GM10847 (cell line): ENCODE results near the gene ADORA1.

Experiments
- POLR2A ChIP-seq: IDR thresholded peaks from 2 replicates; pipeline ENCODE4 v1.6.1; 2011; ENCODE audit not compliant: insufficient read length; ENCODE audit errors: extremely low read depth

Gene ADORA1

GRCh38 chr1:203151362-203152157 is 24.0 kb downstream of the ADORA1 start:
- TF ChIP-seq POLR2A: no peak

- TF ChIP-seq POLR2A: no peak
These were observed 24.9 kb downstream of the ADORA1 start for GRCh38 chr1:203152158-203153034.

DNA sequence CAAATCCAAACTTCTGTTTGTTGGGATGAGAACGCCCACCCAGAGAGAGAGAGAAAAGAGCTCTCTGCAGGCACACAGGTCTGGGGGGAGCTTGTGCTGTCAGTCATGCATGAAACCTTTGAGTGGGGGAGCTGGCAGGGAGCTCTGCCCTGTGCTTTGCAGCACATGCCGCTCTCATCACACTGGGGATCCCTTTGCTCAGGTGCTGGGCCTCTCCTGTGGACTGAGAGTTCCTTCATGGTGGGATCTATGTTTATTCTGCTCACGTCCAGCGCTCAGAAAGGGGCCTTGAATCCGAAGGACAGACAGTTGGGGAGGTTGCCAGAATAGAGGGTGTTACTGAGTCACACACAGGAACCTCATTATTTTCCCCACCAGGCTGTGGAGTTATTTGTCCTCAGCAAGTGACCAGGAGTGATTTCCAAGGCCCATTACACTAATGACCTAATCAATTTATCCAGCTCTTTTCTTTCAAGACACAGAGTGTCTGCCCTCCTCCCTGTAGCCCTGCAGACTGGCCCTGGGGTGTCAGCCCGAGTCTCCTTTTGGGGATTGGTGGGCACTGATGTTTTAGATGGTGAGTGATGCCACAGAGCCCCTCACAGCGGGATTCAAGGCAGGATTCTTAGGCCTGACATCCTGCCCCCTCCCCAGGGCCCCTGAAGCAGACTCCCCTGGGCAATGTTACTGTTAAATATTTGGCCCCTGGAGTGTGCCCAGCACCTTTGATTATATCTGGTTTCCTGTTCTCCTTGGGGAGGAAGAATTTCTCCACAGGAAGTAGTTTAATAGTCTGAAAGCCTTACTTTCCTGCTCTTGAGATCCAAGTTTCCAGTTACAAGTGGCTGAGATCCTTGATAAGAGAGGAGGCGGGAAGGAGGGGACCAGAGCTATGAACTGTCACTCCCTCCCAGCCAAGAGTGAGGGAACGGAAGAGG is 25.8 kb downstream of the ADORA1 start:
- no peak for TF ChIP-seq POLR2A

DNA sequence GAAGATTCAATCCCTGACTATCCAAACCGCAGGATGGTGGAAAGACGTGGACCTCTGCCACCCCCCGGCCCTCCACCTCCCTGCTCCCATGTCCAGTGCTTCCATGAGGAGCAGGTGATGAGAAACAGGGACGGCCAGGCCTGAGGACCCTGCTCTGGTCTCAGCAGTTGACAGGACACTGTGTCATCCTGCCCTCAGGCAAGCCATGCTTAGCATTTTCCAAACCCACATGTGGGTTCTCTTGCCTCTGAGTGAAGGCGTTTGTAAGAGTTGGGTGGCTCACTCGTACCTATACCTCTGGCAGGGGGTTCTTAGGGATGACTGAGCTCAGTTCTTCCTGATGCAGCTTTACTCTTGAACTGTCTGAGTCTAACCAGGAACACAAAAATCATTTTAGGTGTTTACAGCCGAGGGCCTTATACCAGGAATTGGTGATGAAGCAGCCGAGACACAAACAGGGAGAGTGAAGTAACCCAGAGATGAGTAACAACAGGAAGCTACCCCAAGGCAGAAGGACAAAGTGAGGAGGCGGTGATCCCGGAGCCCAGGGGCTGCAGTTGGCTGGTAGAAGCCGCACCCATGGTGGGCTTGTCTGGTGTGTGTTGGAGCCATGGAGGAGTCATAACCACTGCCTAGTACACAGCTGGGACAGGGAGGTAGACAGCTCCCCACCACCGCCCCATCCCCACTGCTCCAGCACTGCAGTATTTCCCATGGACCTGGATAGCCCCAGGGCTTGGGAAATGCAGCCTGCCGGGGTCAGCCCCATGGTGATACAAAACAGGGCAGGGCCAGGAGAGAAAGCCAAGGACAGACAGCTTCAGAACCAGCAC is 26.7 kb downstream of the ADORA1 start:
- TF ChIP-seq POLR2A: no peak

- no peak for TF ChIP-seq POLR2A
These were observed 28.8 kb downstream of the ADORA1 start for GRCh38 chr1:203156280-203156679.

- TF ChIP-seq POLR2A: no peak
These were observed 30.9 kb downstream of the ADORA1 start for GRCh38 chr1:203158423-203158822.

GRCh38 chr1:203158960-203159665 is 31.6 kb downstream of the ADORA1 start:
- TF ChIP-seq POLR2A: no peak

DNA sequence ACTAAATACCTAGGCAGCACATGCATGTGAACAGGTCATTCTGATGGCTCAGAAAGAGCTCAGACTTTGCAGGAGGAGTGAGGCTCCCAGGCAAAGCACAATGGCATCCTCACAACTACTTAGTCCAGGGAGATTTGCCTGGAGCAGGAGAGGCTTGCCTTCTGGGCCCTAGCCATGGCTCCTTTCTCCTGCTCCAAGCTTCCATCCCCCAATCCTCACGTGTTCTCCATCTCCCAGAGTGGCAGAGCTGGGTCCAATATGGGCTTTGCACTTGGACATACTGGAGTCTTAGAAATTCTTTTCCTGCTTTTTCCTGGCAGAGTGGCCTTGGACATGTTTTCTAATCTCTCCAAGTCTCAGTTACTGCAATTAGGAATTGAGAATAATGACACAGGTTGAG is 32.3 kb downstream of the ADORA1 start:
- TF ChIP-seq POLR2A: no peak

GRCh38 chr1:203161175-203161574 is 33.6 kb downstream of the ADORA1 start:
- TF ChIP-seq POLR2A: no peak

DNA sequence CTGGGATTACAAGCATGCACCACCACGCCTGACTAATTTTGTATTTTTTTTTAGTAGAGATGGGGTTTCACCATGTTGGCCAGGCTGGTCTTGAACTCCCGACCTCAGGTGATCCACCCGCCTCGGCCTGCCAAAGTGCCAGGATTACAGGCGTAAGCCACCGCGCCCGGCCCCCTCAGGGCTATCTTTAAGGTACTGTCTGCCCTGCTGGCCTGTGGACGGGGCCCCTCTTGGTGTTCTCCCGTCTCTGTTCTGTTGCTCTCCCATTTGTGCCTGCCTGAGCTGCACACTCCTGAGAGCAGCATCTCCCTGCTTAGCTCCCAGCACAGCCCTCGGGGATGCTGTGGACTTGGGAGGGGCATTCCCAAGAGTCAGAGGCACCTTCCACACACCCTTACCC is 34.2 kb downstream of the ADORA1 start:
- no peak for TF ChIP-seq POLR2A

DNA sequence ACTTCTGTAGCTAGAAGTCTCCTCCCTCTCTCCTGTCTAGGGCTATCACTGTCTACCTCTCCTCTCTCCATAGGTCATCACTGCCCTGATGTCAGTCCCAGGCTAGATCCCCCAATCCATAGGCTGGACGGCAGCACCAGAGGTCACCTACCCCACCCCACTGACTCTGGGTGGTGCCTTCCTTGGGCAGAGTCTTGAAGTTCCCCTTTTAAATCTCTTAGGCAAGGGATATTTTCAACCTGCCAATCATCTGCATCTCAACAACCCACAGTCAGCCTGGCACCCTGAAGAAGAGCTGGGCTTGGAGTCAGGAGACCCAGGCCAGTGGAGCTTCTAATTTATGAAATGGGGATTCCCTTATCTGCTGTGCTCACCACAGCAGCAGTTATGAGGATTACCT is 34.9 kb downstream of the ADORA1 start:
- no peak for TF ChIP-seq POLR2A

GRCh38 chr1:203163891-203164635 is 36.5 kb downstream of the ADORA1 start:
- no peak for TF ChIP-seq POLR2A
